ENCODE measurements around the gene SLC9A1. TPM values are rescaled to one million over a fixed set of nuclear protein-coding genes. Genes with fewer than 3 reads are reported as not detected.

Gene SLC9A1
- total RNA-seq, 2 experiments from 2014 or later: 14.8 to 15.3 TPM

DNA sequence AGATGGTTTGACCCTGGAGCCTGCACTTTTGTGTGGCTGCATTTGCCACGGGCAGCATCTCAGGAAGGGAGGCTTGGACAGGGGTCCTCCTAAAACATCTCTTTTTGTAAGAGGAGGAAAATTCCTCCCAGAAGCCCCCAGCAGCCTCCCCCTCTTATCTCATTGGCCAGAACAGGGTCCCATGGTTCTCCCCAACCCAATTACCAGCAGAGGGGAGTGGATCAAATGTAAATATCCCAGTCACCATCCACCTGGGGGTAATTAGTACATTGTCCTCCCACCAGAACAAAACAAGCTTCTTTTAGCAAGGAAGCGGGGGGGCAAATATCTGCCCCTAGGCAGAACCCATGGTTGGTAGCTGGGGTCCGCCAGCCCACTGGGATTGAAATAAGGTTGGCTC is 97.5 kb downstream of the SLC9A1 start:
- CTCF ChIA-PET: interaction anchor here (1.0 to 9.0 kb wide), 4 partner anchors 12 to 63 kb away, joined by 3 to 105 read pairs (median 3); partner anchors contain the start of gene TRNP1
- ATAC-seq (no peak), DNase-seq (no peak)
- POLR2A ChIA-PET: interaction anchor here (0.9 to 1.0 kb wide), 2 partner anchors 11 to 38 kb away, joined by 3 read pairs; no protein-coding TSS in a partner anchor
- intact Hi-C loops (cut with micrococcal nuclease): no loop called here
- Mint-ChIP-seq H3K4me1 (ENCODE audit: low read depth) (no peaks in the 10 kb centered on the region), H3K27ac (no peak overlapping the region), H3K27me3 (no peaks in the 10 kb centered on the region), H3K4me3 (no peak overlapping the region), H3K9me3 (no peaks in the 10 kb centered on the region), H3K36me3 (ENCODE audit: low read depth) (no peaks in the 10 kb centered on the region)
- TF ChIP-seq, protein P1, sequence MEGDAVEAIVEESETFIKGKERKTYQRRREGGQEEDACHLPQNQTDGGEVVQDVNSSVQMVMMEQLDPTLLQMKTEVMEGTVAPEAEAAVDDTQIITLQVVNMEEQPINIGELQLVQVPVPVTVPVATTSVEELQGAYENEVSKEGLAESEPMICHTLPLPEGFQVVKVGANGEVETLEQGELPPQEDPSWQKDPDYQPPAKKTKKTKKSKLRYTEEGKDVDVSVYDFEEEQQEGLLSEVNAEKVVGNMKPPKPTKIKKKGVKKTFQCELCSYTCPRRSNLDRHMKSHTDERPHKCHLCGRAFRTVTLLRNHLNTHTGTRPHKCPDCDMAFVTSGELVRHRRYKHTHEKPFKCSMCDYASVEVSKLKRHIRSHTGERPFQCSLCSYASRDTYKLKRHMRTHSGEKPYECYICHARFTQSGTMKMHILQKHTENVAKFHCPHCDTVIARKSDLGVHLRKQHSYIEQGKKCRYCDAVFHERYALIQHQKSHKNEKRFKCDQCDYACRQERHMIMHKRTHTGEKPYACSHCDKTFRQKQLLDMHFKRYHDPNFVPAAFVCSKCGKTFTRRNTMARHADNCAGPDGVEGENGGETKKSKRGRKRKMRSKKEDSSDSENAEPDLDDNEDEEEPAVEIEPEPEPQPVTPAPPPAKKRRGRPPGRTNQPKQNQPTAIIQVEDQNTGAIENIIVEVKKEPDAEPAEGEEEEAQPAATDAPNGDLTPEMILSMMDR (IDR thresholded peaks at IDR 0.05): no peak

DNA sequence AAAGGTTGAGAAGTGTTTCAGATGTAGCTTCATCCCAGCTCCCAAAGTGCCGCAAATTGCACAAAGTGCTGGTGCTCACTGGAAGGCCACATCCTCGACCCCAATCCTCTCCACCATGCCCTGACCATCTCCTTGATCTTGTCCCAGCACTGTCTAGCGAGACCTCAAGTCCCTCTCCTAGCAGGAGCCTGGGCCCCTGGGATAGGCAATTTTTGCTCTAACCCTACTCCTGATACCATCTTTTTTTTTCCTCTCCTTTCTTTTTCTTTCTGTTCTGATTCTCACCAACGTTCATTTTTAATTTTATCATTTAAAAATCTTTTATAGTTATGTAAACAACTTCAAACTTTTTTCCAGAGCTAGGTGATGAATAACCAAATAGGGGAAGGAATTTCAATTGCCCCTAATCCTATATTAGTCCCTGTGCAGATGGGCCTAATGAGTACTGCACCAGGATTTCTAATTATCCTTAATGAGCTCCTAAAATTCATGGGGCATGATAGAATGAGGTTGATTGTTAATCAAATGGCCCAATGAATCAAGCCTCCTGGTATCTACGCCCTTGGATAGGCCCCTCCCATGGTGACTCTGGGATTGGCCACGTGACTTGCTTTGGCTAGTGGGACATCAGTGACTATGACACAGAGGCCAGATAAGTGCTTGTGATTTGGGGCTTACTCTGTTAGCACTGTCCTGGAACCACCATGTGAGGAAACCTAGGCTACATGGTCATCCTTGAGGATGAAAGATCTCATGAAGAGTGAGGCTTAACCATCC is 100.8 kb downstream of the SLC9A1 start:
- Mint-ChIP-seq H3K4me3 (no peak overlapping the region), H3K27me3 (no peaks in the 10 kb centered on the region), H3K4me1 (ENCODE audit: low read depth) (no peaks in the 10 kb centered on the region), H3K36me3 (ENCODE audit: low read depth) (no peaks in the 10 kb centered on the region), H3K9me3 (no peaks in the 10 kb centered on the region), H3K27ac (no peak overlapping the region)
- CTCF ChIA-PET: interaction anchor here (1.8 to 9.0 kb wide), 3 partner anchors 9 to 43 kb away, joined by 6 to 105 read pairs (median 14); no protein-coding TSS in a partner anchor
- no peak for DNase-seq
- TF ChIP-seq, protein P1 (IDR thresholded peaks at IDR 0.05): no peak
- POLR2A ChIA-PET: no interaction called here
- intact Hi-C loops (cut with micrococcal nuclease): no loop called here
- no peak for ATAC-seq

DNA sequence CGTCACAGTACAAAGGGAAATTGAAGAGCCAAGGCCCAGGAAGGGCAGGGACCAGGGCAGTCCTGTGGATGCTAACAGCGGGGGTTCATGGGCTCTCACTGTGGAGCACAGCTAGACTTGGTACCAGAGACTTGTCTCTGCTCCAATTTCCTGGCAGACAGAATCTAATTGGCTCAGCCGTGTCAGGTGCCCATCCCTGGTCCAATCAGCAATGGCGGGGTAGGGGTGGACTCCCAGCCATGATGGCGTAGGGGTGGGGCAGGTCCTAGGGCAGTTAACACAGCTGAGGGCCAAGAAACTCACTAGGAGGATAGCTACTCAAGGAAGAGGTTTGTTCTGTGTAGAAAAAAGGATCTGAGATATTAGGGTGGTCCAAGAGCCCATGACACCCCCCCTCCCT is 102.4 kb downstream of the SLC9A1 start:
- ChIA-PET CTCF (interaction anchor here (1.3 to 2.1 kb wide), 2 partner anchors 9 to 45 kb away, joined by 3 to 14 read pairs; no protein-coding TSS in a partner anchor), POLR2A (no interaction called here)
- Mint-ChIP-seq H3K36me3 (ENCODE audit: low read depth) (no peaks in the 10 kb centered on the region), H3K4me3 (no peak overlapping the region), H3K4me1 (ENCODE audit: low read depth) (no peaks in the 10 kb centered on the region), H3K9me3 (no peaks in the 10 kb centered on the region), H3K27ac (no peak overlapping the region), H3K27me3 (no peaks in the 10 kb centered on the region)
- ATAC-seq (no peak), DNase-seq (no peak)
- intact Hi-C loops (cut with micrococcal nuclease): no loop called here
- TF ChIP-seq, protein P1 (IDR thresholded peaks at IDR 0.05): no peak

DNA sequence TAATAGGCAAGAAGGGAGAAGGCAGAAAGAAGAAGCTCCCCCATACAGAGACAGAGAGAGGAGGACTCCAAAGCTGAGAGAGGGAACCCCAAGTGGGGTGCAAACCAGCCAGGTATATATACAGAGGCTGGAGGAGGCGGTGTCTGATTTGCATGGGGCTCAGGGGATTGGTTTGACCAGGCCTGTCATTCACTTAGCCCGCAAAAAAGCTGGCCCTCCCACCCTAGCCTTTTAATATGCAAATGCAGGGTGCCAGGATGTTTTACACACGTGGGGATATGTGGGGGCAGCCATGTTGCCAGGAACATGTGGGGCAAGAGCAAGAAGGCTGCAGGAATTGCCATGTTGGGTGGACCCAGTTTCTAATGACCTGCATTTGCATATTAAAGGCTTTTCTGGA is 105.3 kb downstream of the SLC9A1 start:
- intact Hi-C loops (cut with micrococcal nuclease): loop anchor here (10.0 kb wide), 1 partner anchor 235 kb away; no protein-coding TSS in a partner anchor
- TF ChIP-seq, protein P1 (IDR thresholded peaks at IDR 0.05): no peak
- ChIA-PET CTCF (no interaction called here), POLR2A (no interaction called here)
- no peak for ATAC-seq
- Mint-ChIP-seq H3K4me1 (ENCODE audit: low read depth) (peaks cover 15% of the 10 kb centered on the region), H3K27me3 (no peaks in the 10 kb centered on the region), H3K36me3 (ENCODE audit: low read depth) (no peaks in the 10 kb centered on the region), H3K9me3 (no peaks in the 10 kb centered on the region), H3K27ac (no peak overlapping the region), H3K4me3 (no peak overlapping the region)
- peak; percentile 27 for DNase-seq

DNA sequence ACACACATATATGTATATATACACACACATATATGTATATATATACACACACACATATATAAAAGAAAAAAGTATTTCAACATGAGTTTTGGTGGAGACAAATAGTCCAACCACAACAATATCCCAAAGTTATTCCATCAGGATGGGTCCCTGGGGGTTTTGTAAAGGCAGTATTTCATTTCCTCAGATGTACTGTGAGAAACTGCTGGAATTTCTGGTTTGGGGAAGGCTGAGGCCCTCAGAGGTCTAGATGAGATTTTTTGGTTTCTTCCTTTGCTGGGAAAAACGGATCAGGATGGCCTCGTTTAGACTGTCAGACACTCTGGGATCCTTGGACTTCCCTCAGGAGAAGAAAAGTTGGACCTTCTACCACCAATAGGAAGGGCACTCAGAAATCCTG is 105.8 kb downstream of the SLC9A1 start:
- TF ChIP-seq, protein P1 (IDR thresholded peaks at IDR 0.05): no peak
- Mint-ChIP-seq H3K27ac (no peak overlapping the region), H3K4me3 (no peak overlapping the region), H3K27me3 (no peaks in the 10 kb centered on the region), H3K4me1 (ENCODE audit: low read depth) (peaks cover 15% of the 10 kb centered on the region), H3K9me3 (no peaks in the 10 kb centered on the region), H3K36me3 (ENCODE audit: low read depth) (no peaks in the 10 kb centered on the region)
- CTCF ChIA-PET: interaction anchor here (6.6 kb wide), 1 partner anchor 46 kb away, joined by 307 read pairs; no protein-coding TSS in a partner anchor
- DNase-seq (no peak), ATAC-seq (no peak)
- POLR2A ChIA-PET: no interaction called here
- intact Hi-C loops (cut with micrococcal nuclease): loop anchor here (10.0 kb wide), 1 partner anchor 236 kb away; no protein-coding TSS in a partner anchor
